Stimulated activated CD4-positive, alpha-beta T cell treated with anti-CD3 and anti-CD28 coated beads, Interleukin-12 subunit alpha, Interleukin-12 subunit beta, amount 100 ng/mL, for 48 hours (primary cell): Measurements from ENCODE around the gene UNC50.

Experiments
- DNase-seq, 3 donors: peaks; one replicate each; pipeline ENCODE4 v3.0.0-alpha.2; 2020; ENCODE audit warnings: low read depth in 2 of 3, low spot score in 1 of 3

Gene UNC50

GRCh38 chr2:98608116-98608961, at the start of gene UNC50, which contains the start of gene COA5:
TSS of gene UNC50 (plus strand) at chr2:98608589. CDS start at chr2:98609760, 1,171 bp downstream.
TSS of gene COA5 (minus strand) at chr2:98608512. CDS start at chr2:98608405, 107 bp downstream.
- peak; percentile 83 to 90 (median 89) for DNase-seq

DNA sequence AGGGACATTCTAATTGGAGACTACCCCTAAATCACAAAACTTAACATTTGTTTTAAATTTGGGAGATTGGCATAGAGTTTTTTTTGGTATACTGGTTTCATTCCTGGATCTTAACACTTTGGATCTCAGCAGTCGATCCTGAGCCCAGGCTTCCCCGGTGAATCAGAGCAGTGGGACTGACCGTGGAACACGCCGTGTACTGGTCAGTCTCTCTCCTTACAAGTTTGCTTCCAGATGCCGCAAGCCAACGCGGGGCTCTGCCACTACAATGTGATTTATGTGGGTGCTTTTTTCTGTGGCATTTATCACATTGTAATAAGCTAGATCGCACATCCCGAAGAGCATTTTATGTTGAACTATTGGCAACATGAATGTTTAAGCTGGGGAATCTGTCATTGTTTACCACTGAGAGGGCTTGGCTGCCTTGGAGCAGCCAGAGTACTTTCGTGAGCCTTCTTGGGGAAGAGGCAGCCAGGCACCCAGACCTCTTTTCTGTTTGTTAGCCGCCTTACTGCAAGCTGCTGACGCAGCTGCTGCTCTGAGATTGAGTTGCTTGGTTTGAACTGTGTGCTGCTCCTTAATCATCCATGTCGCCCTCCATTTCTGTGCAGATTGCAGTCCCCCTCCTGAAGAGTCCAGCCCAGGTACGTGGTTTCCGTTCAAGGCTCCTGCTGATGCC, 49.4 kb upstream of the UNC50 start:
- DNase-seq, result no peak

DNA sequence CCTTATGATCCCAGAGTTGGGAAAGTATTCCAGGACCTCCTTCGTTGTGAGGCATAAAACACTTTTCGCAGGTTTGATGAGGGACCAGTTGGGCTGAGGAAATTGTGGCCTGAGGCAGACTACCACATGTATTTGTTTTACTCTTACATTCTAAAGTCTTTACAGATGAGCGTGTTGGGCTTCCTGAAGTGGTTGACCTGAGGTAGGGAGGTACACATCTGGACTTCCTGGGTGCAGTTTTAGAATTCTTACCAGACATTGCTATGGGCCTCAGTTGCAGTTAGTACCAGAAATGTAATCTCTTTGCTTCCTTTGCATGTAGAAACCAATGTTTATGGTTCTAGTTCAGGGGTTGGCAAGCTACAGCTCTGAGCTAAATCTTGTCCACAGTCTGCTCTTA, 48.8 kb upstream of the UNC50 start:
- DNase-seq, result no peak

GRCh38 chr2:98560256-98560771, 48.1 kb upstream of the UNC50 start:
- DNase-seq, result no peak

- no peak for DNase-seq
Measured at GRCh38 chr2:98561018-98561417, 47.4 kb upstream of the UNC50 start.

DNA sequence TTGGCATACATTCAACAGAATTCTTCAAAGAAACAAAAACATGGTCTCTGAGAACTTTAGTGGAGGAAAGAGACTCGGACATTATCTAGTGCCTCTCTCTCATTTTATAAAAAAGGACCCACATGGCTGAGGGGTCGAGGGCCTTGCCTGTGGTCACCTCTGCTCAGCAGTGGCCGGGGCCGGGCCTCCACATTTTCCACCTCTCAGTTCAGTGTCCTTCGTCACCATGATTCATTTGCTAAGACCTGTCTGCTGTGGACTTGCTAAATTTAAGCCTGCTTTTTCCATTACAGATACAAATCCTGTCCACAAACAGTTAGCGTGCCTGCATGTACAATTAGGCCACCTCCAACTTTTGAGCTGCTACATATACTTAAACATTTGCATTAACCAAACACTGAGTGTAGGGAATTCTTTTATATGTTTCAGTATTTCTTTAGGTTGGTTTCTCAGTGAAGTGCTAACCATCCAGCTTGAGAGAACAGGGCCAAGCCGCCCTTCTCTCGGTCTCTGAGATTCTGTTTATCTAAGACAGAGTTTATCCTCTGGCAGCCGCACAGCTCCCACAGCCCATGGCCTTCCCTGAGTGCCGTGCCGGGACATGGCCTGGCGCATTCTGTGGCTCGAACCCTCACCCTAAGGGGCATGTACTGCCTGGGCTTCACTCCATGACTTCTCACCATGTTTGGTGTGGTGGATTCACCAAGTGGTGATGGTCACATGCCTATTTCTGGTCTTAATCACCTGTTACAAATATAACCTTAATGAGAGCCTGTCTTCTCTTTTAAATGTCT, 46.3 kb upstream of the UNC50 start:
- no peak for DNase-seq

DNA sequence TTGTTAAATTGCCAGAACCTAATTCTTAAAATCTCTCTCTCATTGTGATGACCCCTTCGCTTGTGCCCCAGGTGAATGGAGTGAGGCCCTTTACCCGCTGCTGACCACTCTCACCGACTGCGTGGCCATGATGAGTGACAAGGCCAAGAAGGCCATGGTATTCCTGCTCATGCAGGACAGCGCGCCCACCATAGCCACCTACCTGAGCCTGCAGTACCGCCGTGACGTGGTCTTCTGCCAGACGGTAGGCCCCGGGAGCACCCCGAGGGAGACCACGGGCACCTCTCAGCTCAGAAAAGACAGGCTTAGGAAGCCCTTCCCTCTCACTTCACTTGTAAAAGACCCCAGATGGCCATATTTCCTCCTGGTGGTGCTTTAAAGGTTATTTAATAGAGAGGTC, 45.0 kb upstream of the UNC50 start:
- no peak for DNase-seq

GRCh38 chr2:98564541-98565132, 43.8 kb upstream of the UNC50 start:
- no peak for DNase-seq

DNA sequence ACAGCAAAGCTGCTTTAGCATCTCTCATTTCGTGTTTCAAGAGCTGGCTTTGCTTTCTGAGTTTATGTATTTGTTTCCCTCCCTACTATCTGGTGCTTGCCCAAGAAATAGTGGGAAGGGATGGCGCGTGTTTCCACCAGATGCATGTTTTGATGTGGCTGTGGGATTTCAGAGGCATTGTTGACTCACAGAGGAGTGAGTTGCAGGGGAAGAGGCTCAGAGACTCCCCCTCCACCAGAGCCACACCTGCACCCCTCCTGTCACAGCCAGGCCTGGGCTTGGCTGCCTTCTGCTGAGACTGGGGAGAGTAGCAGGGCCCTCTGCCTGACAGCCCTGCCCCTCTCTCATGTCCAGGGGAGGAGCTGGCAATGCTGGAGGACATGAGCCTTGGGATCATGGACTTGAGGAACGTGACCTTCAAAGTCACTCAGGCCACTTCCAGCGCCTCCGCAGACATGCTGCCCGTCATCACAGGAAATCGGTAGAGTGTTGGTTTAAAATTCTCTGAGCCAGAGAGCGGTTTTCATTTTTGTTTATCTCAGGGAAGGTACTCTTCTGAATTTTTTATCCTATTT, 43.0 kb upstream of the UNC50 start:
- DNase-seq, result no peak

GRCh38 chr2:98565941-98566340, 42.4 kb upstream of the UNC50 start:
- DNase-seq, result no peak

DNA sequence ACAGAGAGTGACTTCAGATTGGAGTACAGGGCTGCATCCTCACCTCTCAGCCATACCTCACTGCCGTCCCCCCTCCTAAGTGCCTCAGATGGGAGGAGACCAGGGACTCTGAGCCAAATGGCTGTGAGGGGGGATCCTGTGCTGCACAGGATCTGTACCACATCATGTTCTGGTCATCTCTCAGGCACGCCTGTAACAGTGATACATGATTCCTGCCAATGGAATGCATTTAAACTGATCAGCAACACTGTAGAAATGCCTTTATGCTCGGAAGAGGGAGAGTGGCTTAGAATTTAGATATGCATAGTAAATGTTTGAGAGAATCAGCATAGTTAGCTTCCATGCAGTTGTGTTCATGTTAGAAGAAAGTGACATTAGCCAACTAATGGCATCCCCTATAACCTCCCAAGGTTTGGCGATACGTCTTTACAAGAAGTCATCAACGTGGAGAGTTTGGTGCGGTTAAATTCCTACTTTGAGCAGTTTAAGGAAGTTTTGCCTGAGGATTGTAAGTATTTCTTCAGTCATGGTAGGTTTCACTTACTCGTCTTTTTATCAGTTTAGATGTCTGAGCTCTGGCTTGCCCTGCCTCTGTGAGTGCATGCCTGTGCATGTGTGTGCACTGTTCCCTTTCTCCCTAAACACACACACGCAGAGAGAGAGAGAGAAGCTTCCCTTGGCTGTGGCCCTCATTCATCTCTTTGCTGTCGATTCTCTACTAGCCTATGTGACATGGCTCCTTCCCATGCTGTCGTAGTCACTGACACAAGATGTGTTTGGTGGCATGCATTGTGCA, 40.0 kb upstream of the UNC50 start:
- no peak for DNase-seq

- DNase-seq, result peak; percentile 60 to 71 (median 68)
Measured at GRCh38 chr2:98569197-98569793, 39.1 kb upstream of the UNC50 start.

GRCh38 chr2:98569915-98570314, 38.5 kb upstream of the UNC50 start:
- DNase-seq, result no peak

DNA sequence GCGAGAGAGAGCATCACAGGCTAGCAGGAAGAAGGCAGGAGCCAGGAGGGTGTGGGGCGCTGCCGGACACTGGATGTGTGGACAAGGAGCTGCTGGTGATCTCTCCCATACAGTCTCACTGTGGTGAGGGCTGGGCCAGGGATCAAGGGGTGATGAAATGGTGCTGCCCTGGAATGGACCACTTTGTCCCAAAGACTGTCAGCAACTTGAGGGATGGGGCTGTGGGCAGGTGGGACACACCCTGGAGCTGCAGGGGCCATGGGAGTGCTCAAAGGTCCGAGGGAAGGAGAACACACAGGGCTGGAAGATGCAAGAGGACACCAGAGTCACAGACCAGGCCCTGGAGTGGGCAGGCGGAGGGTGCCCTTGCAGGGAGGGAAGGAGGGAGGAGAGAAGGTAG, 38.0 kb upstream of the UNC50 start:
- no peak for DNase-seq

GRCh38 chr2:98571121-98571701, 37.2 kb upstream of the UNC50 start:
- DNase-seq, result no peak

DNA sequence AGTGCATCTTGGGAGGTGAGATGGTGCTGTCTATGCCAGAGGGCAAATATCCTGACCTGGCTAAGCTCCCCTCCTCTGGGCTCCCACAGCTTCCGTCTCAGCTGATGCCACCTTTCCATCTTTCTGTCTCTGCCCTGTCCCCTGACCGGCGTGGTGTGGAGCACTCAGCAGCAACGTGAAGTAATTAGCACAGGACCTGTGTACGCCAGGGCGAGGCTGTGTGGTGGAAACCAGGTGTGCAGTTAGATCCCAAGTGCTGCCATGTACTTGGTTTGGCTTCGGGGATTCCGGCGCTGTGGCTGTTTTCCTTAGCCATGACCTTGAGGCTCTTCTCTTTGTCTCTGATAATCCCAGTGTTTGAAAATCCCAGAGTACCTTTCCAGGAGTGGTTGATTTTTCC, 36.6 kb upstream of the UNC50 start:
- no peak for DNase-seq

DNA sequence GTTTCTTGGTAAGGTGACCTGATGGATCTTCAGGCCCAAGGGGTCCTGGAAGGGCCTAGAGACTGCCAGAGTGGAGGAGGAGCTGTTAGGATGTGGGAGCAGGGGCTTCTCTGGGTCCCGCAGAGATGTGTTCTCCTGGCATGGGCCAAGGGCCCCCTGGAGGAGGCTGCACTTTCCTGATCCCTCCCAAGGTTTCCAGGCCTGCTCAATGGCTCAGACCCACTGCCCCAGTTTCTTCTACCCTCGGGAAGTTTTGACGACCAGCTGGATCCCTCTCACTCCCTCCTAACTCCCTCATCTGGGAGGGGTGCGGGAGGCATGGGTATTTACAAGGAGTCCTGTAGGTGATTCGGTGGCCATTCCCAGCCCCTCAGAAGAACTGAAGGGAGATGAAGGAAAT, 36.2 kb upstream of the UNC50 start:
- DNase-seq, result no peak

DNA sequence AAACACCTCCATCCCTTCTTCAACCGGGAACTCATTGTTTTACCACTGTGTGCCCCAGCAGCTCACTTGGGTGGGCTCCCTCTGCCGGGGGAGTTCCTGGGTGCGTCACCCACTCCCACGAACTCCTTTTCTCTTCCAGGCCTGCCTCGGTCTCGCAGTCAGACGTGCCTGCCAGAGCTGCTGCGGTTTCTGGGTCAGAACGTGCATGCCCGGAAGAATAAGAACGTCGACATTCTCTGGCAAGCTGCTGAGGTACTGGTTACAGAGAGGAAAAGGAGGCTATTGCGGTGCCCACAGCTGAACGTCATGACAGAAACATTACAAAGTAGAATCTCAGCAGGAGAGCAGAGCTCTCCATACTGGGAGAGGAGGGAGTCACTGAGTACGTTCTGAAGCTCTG, 35.7 kb upstream of the UNC50 start:
- no peak for DNase-seq

- no peak for DNase-seq
Measured at GRCh38 chr2:98573426-98573825, 35.0 kb upstream of the UNC50 start.
